Neural cell (in vitro differentiated cells): ENCODE results near the gene ENO1. TPM values are rescaled to one million over a fixed set of nuclear protein-coding genes. Genes with fewer than 3 reads are reported as not detected.

Experiments used
- H2AFZ ChIP-seq: fragments of 200-600, 300-800 bp; sonication (generic), shearing (Covaris generic); 2 replicates; pipeline ENCODE4 v1.6.0; 2014; ENCODE audit warnings: low read depth, mild to moderate bottlenecking, antibody characterized with exemption, low read length, moderate library complexity
- H3F3A ChIP-seq: fragments of 200-600 bp; shearing (Covaris generic); 2 replicates; pipeline ENCODE4 v1.6.1; 2016; ENCODE audit warnings: mild to moderate bottlenecking, moderate library complexity, mixed read lengths, antibody characterized with exemption, low read length; ENCODE audit not compliant: insufficient read depth, poor library complexity, severe bottlenecking
- H3K27ac ChIP-seq: fragments of 200-600, 300-800 bp; sonication (generic), shearing (Covaris generic); 2 replicates; pipeline ENCODE4 v1.5.1; 2014; ENCODE audit warnings: mild to moderate bottlenecking, low read length, moderate library complexity
- H3K27me3 ChIP-seq: fragments of 300-800, 200-600 bp; sonication (generic), shearing (Covaris generic); 2 replicates; pipeline ENCODE4 v1.6.0; 2014; ENCODE audit warnings: mild to moderate bottlenecking, low read depth, low read length, moderate library complexity; ENCODE audit not compliant: insufficient read depth
- H3K36me3 ChIP-seq: fragments of 300-800, 200-600 bp; sonication (generic), shearing (Covaris generic); 2 replicates; pipeline ENCODE4 v1.5.1; 2014; ENCODE audit warnings: mild to moderate bottlenecking, antibody characterized with exemption, low read length, moderate library complexity; ENCODE audit not compliant: insufficient read depth
- H3K4me2 ChIP-seq: fragments of 300-800, 200-600 bp; sonication (generic), shearing (Covaris generic); 2 replicates; pipeline ENCODE4 v1.6.0; 2014; ENCODE audit warnings: mild to moderate bottlenecking, low read length
- H3K4me3 ChIP-seq: fragments of 300-800, 200-600 bp; sonication (generic), shearing (Covaris generic); 2 replicates; pipeline ENCODE4 v1.5.1; 2014; ENCODE audit warnings: mild to moderate bottlenecking, low read length, moderate library complexity
- H3K79me2 ChIP-seq: fragments of 200-600 bp; shearing (Covaris generic); replicated peaks from 2 replicates; pipeline ENCODE4 v1.6.0; 2014; ENCODE audit warnings: mild to moderate bottlenecking, low read length, moderate library complexity; ENCODE audit not compliant: insufficient read depth
- H3K9ac ChIP-seq: fragments of 300-800, 200-600 bp; sonication (generic), shearing (Covaris generic); 2 replicates; pipeline ENCODE4 v1.6.1; 2016; ENCODE audit warnings: mild to moderate bottlenecking, low read length, mixed read lengths
- H3K9me2 ChIP-seq: fragments of 200-600 bp; shearing (Covaris generic); 2 replicates; pipeline ENCODE4 v1.6.1; 2016; ENCODE audit warnings: mild to moderate bottlenecking, low read length, mixed read lengths; ENCODE audit not compliant: insufficient read depth
- H3K9me3 ChIP-seq: fragments of 200-600, 300-800 bp; sonication (generic), shearing (Covaris generic); 2 replicates; pipeline ENCODE4 v1.6.1; 2016; ENCODE audit warnings: mild to moderate bottlenecking, mixed run types, low read length, moderate library complexity, mixed read lengths
- H4K20me1 ChIP-seq: fragments of 200-600 bp; shearing (Covaris generic); 2 replicates; pipeline ENCODE4 v1.6.1; 2016; ENCODE audit warnings: mild to moderate bottlenecking, mixed run types; ENCODE audit not compliant: insufficient read depth
- EP300 ChIP-seq: fragments of 450-650 bp; conservative IDR thresholded peaks from 2 replicates; pipeline ENCODE4 v1.6.1; 2014; ENCODE audit warnings: antibody characterized with exemption, mild to moderate bottlenecking, moderate library complexity; ENCODE audit not compliant: poor library complexity, severe bottlenecking
- EZH2 ChIP-seq: fragments of 200-600, 300-800 bp; shearing (Covaris generic), sonication (generic); IDR thresholded peaks from 2 replicates; pipeline ENCODE4 v1.6.1; 2014; ENCODE audit warnings: antibody characterized with exemption, low read length, borderline replicate concordance, mild to moderate bottlenecking; ENCODE audit not compliant: insufficient read depth, poor library complexity, severe bottlenecking
- MXI1 ChIP-seq: fragments of 450-650 bp; conservative IDR thresholded peaks from 2 replicates; pipeline ENCODE4 v1.6.1; 2014; ENCODE audit warnings: antibody characterized with exemption, mild to moderate bottlenecking; ENCODE audit not compliant: poor library complexity, severe bottlenecking
- POLR2AphosphoS5 ChIP-seq: IDR thresholded peaks from 2 replicates; pipeline ENCODE4 v1.6.1; 2012
- RAD21 ChIP-seq: fragments of 450-650 bp; conservative IDR thresholded peaks from 2 replicates; pipeline ENCODE4 v1.6.1; 2014; ENCODE audit warnings: antibody characterized with exemption, mild to moderate bottlenecking, moderate library complexity
- SMC3 ChIP-seq: fragments of 450-650 bp; conservative IDR thresholded peaks from 2 replicates; pipeline ENCODE4 v1.6.1; 2014; ENCODE audit warnings: antibody characterized with exemption, mild to moderate bottlenecking, moderate library complexity; ENCODE audit not compliant: poor library complexity
- TAF1 ChIP-seq: IDR thresholded peaks from 2 replicates; pipeline ENCODE4 v1.6.1; 2012; ENCODE audit warnings: low read depth
- polyA plus RNA-seq: library from polyadenylated mRNA; depleted of rRNA; stranded (reverse); fragments of >200 nt; gene quantifications from 2 replicates; pipeline ENCODE4 v1.2.3, GENCODE V29; 2014
- TF ChIP-seq, protein P1 (sequence below): fragments of 450-650 bp; IDR thresholded peaks from 2 replicates; pipeline ENCODE4 v1.5.1; 2014; ENCODE audit warnings: antibody characterized with exemption, mild to moderate bottlenecking, moderate library complexity; ENCODE audit not compliant: poor library complexity, severe bottlenecking
- TF ChIP-seq, protein P2 (sequence below): IDR thresholded peaks from 2 replicates; pipeline ENCODE4 v1.6.1; 2012; ENCODE audit warnings: borderline replicate concordance

ENO1 gene
- polyA plus RNA-seq, 1 donor from 2014 or later = 199 TPM

DNA sequence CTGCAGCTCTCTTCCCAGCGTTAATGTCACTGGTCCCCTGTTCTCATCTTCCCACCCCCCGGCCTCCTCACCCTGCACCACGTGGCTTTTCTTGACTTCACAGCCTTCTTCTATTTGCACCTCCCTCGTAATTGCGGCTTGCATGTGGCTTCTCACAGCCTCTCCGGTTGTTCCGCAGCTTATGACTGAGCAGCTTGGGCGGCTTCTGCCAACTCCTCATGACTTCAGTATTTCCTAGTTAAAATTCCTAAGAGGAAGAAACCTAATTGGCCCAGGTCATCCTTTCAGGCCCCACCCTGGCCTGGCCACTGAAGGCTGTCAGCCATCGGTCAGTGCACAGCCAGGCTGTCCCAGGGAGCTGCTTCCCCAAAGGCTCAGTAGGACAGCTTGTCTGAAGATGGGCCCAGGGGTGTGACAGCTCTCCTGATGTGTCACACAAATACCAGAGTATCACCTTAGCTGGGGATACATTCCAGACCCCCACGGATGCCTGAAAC, 52.5 kb downstream of the ENO1 start:
- no peak overlapping the region for H3K4me3 ChIP-seq
- no peaks in the 10 kb centered on the region for H3K9me3 ChIP-seq
- no peaks in the 10 kb centered on the region for H3K27me3 ChIP-seq
- no peak overlapping the region for H3K27ac ChIP-seq
- H4K20me1 ChIP-seq = no peaks in the 10 kb centered on the region
- no peaks in the 10 kb centered on the region for H3K9me2 ChIP-seq
- no peak overlapping the region for H2AFZ ChIP-seq
- no peaks in the 10 kb centered on the region for H3K36me3 ChIP-seq
- H3K79me2 ChIP-seq = no peaks in the 10 kb centered on the region
- H3F3A ChIP-seq = no peaks in the 10 kb centered on the region
- no peak for TF ChIP-seq TAF1
- no peak for TF ChIP-seq RAD21
- no peak for TF ChIP-seq SMC3
- TF ChIP-seq EP300 = no peak
- TF ChIP-seq, protein P1, sequence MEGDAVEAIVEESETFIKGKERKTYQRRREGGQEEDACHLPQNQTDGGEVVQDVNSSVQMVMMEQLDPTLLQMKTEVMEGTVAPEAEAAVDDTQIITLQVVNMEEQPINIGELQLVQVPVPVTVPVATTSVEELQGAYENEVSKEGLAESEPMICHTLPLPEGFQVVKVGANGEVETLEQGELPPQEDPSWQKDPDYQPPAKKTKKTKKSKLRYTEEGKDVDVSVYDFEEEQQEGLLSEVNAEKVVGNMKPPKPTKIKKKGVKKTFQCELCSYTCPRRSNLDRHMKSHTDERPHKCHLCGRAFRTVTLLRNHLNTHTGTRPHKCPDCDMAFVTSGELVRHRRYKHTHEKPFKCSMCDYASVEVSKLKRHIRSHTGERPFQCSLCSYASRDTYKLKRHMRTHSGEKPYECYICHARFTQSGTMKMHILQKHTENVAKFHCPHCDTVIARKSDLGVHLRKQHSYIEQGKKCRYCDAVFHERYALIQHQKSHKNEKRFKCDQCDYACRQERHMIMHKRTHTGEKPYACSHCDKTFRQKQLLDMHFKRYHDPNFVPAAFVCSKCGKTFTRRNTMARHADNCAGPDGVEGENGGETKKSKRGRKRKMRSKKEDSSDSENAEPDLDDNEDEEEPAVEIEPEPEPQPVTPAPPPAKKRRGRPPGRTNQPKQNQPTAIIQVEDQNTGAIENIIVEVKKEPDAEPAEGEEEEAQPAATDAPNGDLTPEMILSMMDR = no peak
- TF ChIP-seq MXI1 = no peak
- TF ChIP-seq POLR2AphosphoS5 = no peak
- TF ChIP-seq EZH2 = no peak
- TF ChIP-seq, protein P2, sequence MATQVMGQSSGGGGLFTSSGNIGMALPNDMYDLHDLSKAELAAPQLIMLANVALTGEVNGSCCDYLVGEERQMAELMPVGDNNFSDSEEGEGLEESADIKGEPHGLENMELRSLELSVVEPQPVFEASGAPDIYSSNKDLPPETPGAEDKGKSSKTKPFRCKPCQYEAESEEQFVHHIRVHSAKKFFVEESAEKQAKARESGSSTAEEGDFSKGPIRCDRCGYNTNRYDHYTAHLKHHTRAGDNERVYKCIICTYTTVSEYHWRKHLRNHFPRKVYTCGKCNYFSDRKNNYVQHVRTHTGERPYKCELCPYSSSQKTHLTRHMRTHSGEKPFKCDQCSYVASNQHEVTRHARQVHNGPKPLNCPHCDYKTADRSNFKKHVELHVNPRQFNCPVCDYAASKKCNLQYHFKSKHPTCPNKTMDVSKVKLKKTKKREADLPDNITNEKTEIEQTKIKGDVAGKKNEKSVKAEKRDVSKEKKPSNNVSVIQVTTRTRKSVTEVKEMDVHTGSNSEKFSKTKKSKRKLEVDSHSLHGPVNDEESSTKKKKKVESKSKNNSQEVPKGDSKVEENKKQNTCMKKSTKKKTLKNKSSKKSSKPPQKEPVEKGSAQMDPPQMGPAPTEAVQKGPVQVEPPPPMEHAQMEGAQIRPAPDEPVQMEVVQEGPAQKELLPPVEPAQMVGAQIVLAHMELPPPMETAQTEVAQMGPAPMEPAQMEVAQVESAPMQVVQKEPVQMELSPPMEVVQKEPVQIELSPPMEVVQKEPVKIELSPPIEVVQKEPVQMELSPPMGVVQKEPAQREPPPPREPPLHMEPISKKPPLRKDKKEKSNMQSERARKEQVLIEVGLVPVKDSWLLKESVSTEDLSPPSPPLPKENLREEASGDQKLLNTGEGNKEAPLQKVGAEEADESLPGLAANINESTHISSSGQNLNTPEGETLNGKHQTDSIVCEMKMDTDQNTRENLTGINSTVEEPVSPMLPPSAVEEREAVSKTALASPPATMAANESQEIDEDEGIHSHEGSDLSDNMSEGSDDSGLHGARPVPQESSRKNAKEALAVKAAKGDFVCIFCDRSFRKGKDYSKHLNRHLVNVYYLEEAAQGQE = no peak
- H3K4me2 ChIP-seq = no peak overlapping the region
- no peak overlapping the region for H3K9ac ChIP-seq

DNA sequence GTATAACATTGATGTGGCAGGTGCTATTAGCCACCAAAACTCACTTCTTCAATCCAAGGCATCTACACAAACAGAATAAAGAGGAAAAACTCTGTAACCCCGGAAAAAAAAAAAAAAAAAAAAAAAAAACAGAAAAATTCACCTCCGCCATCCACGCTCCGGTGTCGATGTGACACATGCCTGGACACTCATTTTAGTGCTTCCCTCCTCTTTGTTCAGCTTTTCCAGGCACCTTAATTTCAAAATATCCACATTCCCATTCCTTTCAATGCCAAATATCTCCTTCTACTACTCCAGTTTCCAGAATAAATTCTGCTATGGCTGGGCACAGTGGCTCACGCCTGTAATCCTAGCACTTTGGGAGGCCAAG, 55.2 kb downstream of the ENO1 start:
- Histone ChIP-seq H3K4me3 (no peak overlapping the region), H3K27ac (no peak overlapping the region)

More for the DNA sequence above, 55.2 kb downstream of the ENO1 start:
- no peaks in the 10 kb centered on the region for H3F3A ChIP-seq
- H4K20me1 ChIP-seq = no peaks in the 10 kb centered on the region
- no peaks in the 10 kb centered on the region for H3K27me3 ChIP-seq
- H3K4me2 ChIP-seq = no peak overlapping the region
- H3K9me2 ChIP-seq = no peaks in the 10 kb centered on the region
- H3K9me3 ChIP-seq = no peaks in the 10 kb centered on the region
- H3K79me2 ChIP-seq = no peaks in the 10 kb centered on the region
- no peak overlapping the region for H2AFZ ChIP-seq
- TF ChIP-seq, protein P1 = no peak
- TF ChIP-seq EP300 (no peak), EZH2 (no peak), POLR2AphosphoS5 (no peak), TAF1 (no peak), MXI1 (no peak), SMC3 (no peak), RAD21 (no peak)
- TF ChIP-seq, protein P2 = no peak
- H3K9ac ChIP-seq = no peak overlapping the region
- no peaks in the 10 kb centered on the region for H3K36me3 ChIP-seq
